ENCODE results near the gene IGF1R. TPM values are rescaled to one million over a fixed set of nuclear protein-coding genes. Genes with fewer than 3 reads are reported as not detected.

Gene IGF1R
- total RNA-seq, 4 donors from 2014 or later = 59.6 to 172 (median 88.5) TPM

GRCh38 chr15:98655732-98656131 is 7.4 kb downstream of the IGF1R start:
- WGBS, 2 donors = 90 to 100% methylated on average over 8 of the region's 8 CpGs
- DNase-seq (ENCODE audit: low spot score in 2 of 2) = no peak
- no peak overlapping the region for H3K4me3 ChIP-seq (ENCODE audit: low read depth, poor library complexity, severe bottlenecking)
- TF ChIP-seq CTCF (IDR thresholded peaks at IDR 0.05) (no peak), POLR2A (IDR thresholded peaks at IDR 0.05) (no peak)
- intact Hi-C loops (cut with DNase I; ENCODE audit: low total_unique reads) = loop anchor here (10.0 kb wide), 1 partner anchor 129 kb away; no protein-coding TSS in a partner anchor

- DNase-seq (ENCODE audit: low spot score in 2 of 2) = no peak
- intact Hi-C loops (cut with DNase I; ENCODE audit: low total_unique reads) = loop anchor here (10.0 kb wide), 1 partner anchor 127 kb away; no protein-coding TSS in a partner anchor
- no peak for TF ChIP-seq POLR2A (IDR thresholded peaks at IDR 0.05)
- no peak for TF ChIP-seq CTCF (IDR thresholded peaks at IDR 0.05)
- 76 to 80% methylated on average over 4 of the region's 4 CpGs for WGBS, 2 donors
- H3K4me3 ChIP-seq (ENCODE audit: low read depth, poor library complexity, severe bottlenecking) = no peak overlapping the region
These were observed 9.4 kb downstream of the IGF1R start for GRCh38 chr15:98657721-98658120.

DNA sequence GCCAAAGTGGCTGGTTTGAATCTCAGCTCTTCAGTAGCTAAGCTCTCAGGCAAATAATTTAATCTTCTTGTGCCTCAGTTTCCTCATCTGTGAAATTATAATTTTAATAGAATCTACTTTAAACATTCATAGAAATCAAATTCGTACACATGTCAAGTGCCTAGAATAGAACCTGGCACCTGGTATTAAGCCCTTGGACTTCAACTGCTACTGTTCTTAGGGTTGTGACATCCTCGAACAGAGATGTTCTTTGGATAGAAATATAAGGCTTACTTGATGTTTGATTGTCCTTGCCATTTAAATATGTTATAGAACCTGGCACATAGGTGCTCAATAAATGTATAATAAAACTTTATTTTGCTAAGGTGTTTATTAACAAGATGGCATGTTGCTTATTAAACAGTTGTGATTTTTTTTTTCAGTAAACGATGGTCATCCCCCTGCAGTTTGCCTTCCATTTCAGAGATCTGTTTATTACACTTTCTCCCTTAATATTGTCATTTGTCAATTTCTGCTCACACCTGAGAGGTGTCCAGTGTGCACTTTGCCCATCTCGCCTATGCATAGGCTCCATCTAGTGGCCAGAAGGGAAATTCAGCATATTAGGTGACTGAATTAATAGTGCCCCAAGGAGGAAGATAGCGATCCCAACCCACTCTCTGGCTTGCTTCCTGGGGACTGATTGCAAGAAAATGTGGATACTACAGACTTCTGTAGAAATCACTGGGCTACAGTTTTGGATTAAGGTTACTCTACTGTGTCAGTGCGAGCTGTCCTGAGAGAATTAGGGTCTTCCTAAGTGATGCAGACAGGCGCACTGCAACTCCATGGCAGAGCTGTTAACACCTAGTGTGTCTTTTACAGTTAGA is 10.7 kb downstream of the IGF1R start:
- no peak overlapping the region for H3K4me3 ChIP-seq (ENCODE audit: low read depth, poor library complexity, severe bottlenecking)
- WGBS, 2 donors = 44 to 46% methylated on average over 7 of the region's 7 CpGs
- intact Hi-C loops (cut with DNase I; ENCODE audit: low total_unique reads) = loop anchor here (10.0 kb wide), 1 partner anchor 126 kb away; no protein-coding TSS in a partner anchor
- TF ChIP-seq CTCF (IDR thresholded peaks at IDR 0.05) = no peak
- no peak for TF ChIP-seq POLR2A (IDR thresholded peaks at IDR 0.05)
- DNase-seq (ENCODE audit: low spot score in 2 of 2) = peak in 1 of 2 donors; percentile 55

DNA sequence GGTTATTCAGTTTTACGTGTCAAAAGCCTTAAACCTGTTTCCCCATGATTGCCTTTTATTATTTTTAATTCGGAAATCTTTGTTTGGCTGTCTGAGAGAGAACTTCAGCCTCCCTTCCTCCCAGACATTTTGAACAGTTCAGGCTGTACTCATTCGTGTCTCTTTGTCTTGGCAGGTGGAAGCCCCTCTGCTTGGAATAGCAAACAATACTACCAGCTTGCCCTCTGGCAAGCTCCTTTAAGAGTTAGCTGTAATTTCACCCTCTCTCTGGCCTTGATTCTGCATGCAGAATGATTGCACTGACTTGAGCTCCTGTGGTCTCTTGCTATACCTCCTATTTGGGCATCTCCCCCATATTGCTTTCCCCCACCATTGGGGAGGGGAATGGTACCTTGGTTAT is 11.7 kb downstream of the IGF1R start:
- no peak for DNase-seq (ENCODE audit: low spot score in 2 of 2)
- no peak overlapping the region for H3K4me3 ChIP-seq (ENCODE audit: low read depth, poor library complexity, severe bottlenecking)
- intact Hi-C loops (cut with DNase I; ENCODE audit: low total_unique reads) = no loop called here
- TF ChIP-seq CTCF (IDR thresholded peaks at IDR 0.05) = no peak
- no peak for TF ChIP-seq POLR2A (IDR thresholded peaks at IDR 0.05)
- WGBS, 2 donors = 70 to 86% methylated on average over 3 of the region's 3 CpGs

GRCh38 chr15:98663045-98663444 is 14.7 kb downstream of the IGF1R start:
- no peak for DNase-seq (ENCODE audit: low spot score in 2 of 2)
- no peak for TF ChIP-seq CTCF (IDR thresholded peaks at IDR 0.05)
- no peak for TF ChIP-seq POLR2A (IDR thresholded peaks at IDR 0.05)
- 72 to 80% methylated on average over 6 of the region's 6 CpGs for WGBS, 2 donors
- H3K4me3 ChIP-seq (ENCODE audit: low read depth, poor library complexity, severe bottlenecking) = no peak overlapping the region
- intact Hi-C loops (cut with DNase I; ENCODE audit: low total_unique reads) = no loop called here
